GM23248 (cell line): ENCODE results near the gene P4HA2. TPM values are rescaled to one million over a fixed set of nuclear protein-coding genes. Genes with fewer than 3 reads are reported as not detected.

Source experiments
- DNase-seq: peaks from one replicate; pipeline ENCODE4 v3.0.0-alpha.2; 2015
- H2AFZ ChIP-seq: fragments of 200-600 bp; sonication (generic); 2 replicates; pipeline ENCODE4 v1.6.1; 2016; ENCODE audit warnings: antibody characterized with exemption
- H3F3A ChIP-seq: fragments of 200-600 bp; sonication (generic); 2 replicates; pipeline ENCODE4 v1.6.1; 2016; ENCODE audit warnings: mild to moderate bottlenecking, antibody characterized with exemption, mixed run types; ENCODE audit not compliant: insufficient read depth
- H3K27ac ChIP-seq: fragments of 200-600 bp; sonication (generic); 2 replicates; pipeline ENCODE4 v1.5.1; 2016; ENCODE audit warnings: mild to moderate bottlenecking
- H3K27me3 ChIP-seq: fragments of 200-600 bp; sonication (generic); replicated peaks from 2 replicates; pipeline ENCODE4 v1.6.1; 2016; ENCODE audit warnings: mild to moderate bottlenecking; ENCODE audit not compliant: insufficient read depth
- H3K36me3 ChIP-seq: fragments of 200-600 bp; sonication (generic); 2 replicates; pipeline ENCODE4 v1.6.1; 2016; ENCODE audit warnings: low read depth, mild to moderate bottlenecking
- H3K4me1 ChIP-seq: fragments of 200-600 bp; sonication (generic); 2 replicates; pipeline ENCODE4 v1.6.1; 2016; ENCODE audit warnings: mild to moderate bottlenecking; ENCODE audit not compliant: insufficient read depth
- H3K4me2 ChIP-seq: fragments of 200-600 bp; sonication (generic); one replicate; pipeline ENCODE4 v1.6.1; 2016; ENCODE audit warnings: mild to moderate bottlenecking; ENCODE audit not compliant: unreplicated experiment
- H3K4me3 ChIP-seq: fragments of 200-600 bp; sonication (generic); 2 replicates; pipeline ENCODE4 v1.5.1; 2016; ENCODE audit warnings: mild to moderate bottlenecking
- H3K79me2 ChIP-seq: fragments of 200-600 bp; sonication (generic); 2 replicates; pipeline ENCODE4 v1.6.1; 2016; ENCODE audit warnings: mild to moderate bottlenecking; ENCODE audit not compliant: insufficient read depth
- H3K9ac ChIP-seq: fragments of 200-600 bp; sonication (generic); 2 replicates; pipeline ENCODE4 v1.6.1; 2016; ENCODE audit warnings: mild to moderate bottlenecking
- H3K9me2 ChIP-seq: fragments of 200-600 bp; sonication (generic); 2 replicates; pipeline ENCODE4 v1.6.1; 2016; ENCODE audit warnings: mixed run types, mild to moderate bottlenecking, moderate library complexity; ENCODE audit not compliant: insufficient read depth
- H3K9me3 ChIP-seq: fragments of 200-600 bp; sonication (generic); one replicate; pipeline ENCODE4 v1.6.1; 2017; ENCODE audit warnings: low read depth
- H4K20me1 ChIP-seq: fragments of 200-600 bp; sonication (generic); 2 replicates; pipeline ENCODE4 v1.6.0; 2016; ENCODE audit not compliant: insufficient read depth
- EZH2 ChIP-seq: fragments of 200-600 bp; sonication (generic); IDR thresholded peaks from 2 replicates; pipeline ENCODE4 v1.6.1; 2018; ENCODE audit warnings: antibody characterized with exemption, mild to moderate bottlenecking; ENCODE audit not compliant: insufficient read depth, poor library complexity, severe bottlenecking
- EZH2phosphoT487 ChIP-seq: fragments of 200-600 bp; sonication (generic); IDR thresholded peaks from 2 replicates; pipeline ENCODE4 v1.6.1; 2018; ENCODE audit warnings: antibody characterized with exemption, moderate library complexity, mild to moderate bottlenecking, low read depth; ENCODE audit not compliant: insufficient read depth
- WGBS, 2 experiments: methylation state at CpG; one replicate each; pipeline ENCODE4 v1.1.6; 2015 to 2017; ENCODE audit warnings: low lambda C conversion rate in 2 of 2, low coverage in 1 of 2; ENCODE audit errors: missing lambda C conversion rate in 2 of 2; 5-methylcytosine and 5-hydroxymethylcytosine counted together
- in situ Hi-C: fragments of 300-500 bp; cut with MboI; formaldehyde crosslinking; loops from 2 replicates; pipeline ENCODE4 v1.15.0; 2020
- polyA plus RNA-seq: library from polyadenylated mRNA; unstranded; fragments of >200 nt; fragmentation: Nextera tagmentation; extraction: Ambion mirVana; gene quantifications from 2 replicates; pipeline ENCODE4 v1.2.1, GENCODE V29; 2016
- total RNA-seq: library from RNA; depleted of rRNA; stranded (reverse); fragments of >200 nt; shearing (Covaris generic); gene quantifications from 2 replicates; pipeline ENCODE4 v1.2.3, GENCODE V29; 2014

Gene P4HA2
- total and polyA plus RNA-seq, 2 experiments from 2014 or later: 337 to 353 TPM

- in situ Hi-C loops: no loop called here
- WGBS, 2 experiments: 53 to 71% methylated on average over 1 of the region's 1 CpG
- DNase-seq: no peak
Measured at GRCh38 chr5:132238901-132239500, 11.3 kb upstream of the P4HA2 start.

GRCh38 chr5:132238169-132238744, 10.6 kb upstream of the P4HA2 start:
- DNase-seq: peak; percentile 74
- no peak overlapping the region for H2AFZ ChIP-seq
- no peaks in the 10 kb centered on the region for H3K36me3 ChIP-seq
- H3K4me2 ChIP-seq: no peak overlapping the region
- H3K4me1 ChIP-seq: no peaks in the 10 kb centered on the region
- no peak overlapping the region for H3K27ac ChIP-seq
- H3K27me3 ChIP-seq: no peaks in the 10 kb centered on the region
- H3K9me3 ChIP-seq: no peaks in the 10 kb centered on the region
- no peaks in the 10 kb centered on the region for H4K20me1 ChIP-seq
- no peak overlapping the region for H3K4me3 ChIP-seq
- H3K9me2 ChIP-seq: no peaks in the 10 kb centered on the region
- H3F3A ChIP-seq: 0 out of 2 replicates have a peak, but pooled peaks cover 10% of the 10 kb centered on the region
- H3K79me2 ChIP-seq: no peaks in the 10 kb centered on the region
- no peak overlapping the region for H3K9ac ChIP-seq
- in situ Hi-C loops: no loop called here
- TF ChIP-seq EZH2: no peak
- no peak for TF ChIP-seq EZH2phosphoT487
- 0% methylated on average over 1 of the region's 1 CpG for WGBS, 2 experiments

More at GRCh38 chr5:132238901-132239500, 11.3 kb upstream of the P4HA2 start:
- TF ChIP-seq EZH2phosphoT487: no peak
- TF ChIP-seq EZH2: no peak
- Histone ChIP-seq H3K9me3 (no peaks in the 10 kb centered on the region), H3K4me2 (no peak overlapping the region), H3K9ac (no peak overlapping the region), H3K27me3 (no peaks in the 10 kb centered on the region), H3K4me3 (no peak overlapping the region), H4K20me1 (no peaks in the 10 kb centered on the region), H3K79me2 (no peaks in the 10 kb centered on the region), H3F3A (0 out of 2 replicates have a peak, but pooled peaks cover 10% of the 10 kb centered on the region), H3K4me1 (no peaks in the 10 kb centered on the region), H3K27ac (no peak overlapping the region), H3K9me2 (no peaks in the 10 kb centered on the region), H2AFZ (no peak overlapping the region), H3K36me3 (no peaks in the 10 kb centered on the region)

GRCh38 chr5:132237670-132238069, 10.0 kb upstream of the P4HA2 start:
- no peak overlapping the region for H3K9ac ChIP-seq
- no peaks in the 10 kb centered on the region for H3K79me2 ChIP-seq
- H3K27ac ChIP-seq: peak overlapping the region; percentile 17; the same call in 1 of the 2 replicates
- H4K20me1 ChIP-seq: no peaks in the 10 kb centered on the region
- H3K4me1 ChIP-seq: no peaks in the 10 kb centered on the region
- H3K27me3 ChIP-seq: no peaks in the 10 kb centered on the region
- H3K9me2 ChIP-seq: no peaks in the 10 kb centered on the region
- H3K4me2 ChIP-seq: no peak overlapping the region
- WGBS, 2 experiments: 88 to 96% methylated on average over 4 of the region's 4 CpGs
- no peak for DNase-seq
- in situ Hi-C loops: no loop called here
- H2AFZ ChIP-seq: no peak overlapping the region
- no peak for TF ChIP-seq EZH2phosphoT487
- H3K4me3 ChIP-seq: no peak overlapping the region
- 0 out of 2 replicates have a peak, but pooled peaks cover 10% of the 10 kb centered on the region for H3F3A ChIP-seq
- no peaks in the 10 kb centered on the region for H3K36me3 ChIP-seq
- H3K9me3 ChIP-seq: no peaks in the 10 kb centered on the region

- no peaks in the 10 kb centered on the region for H3K27me3 ChIP-seq
- no peak for TF ChIP-seq EZH2phosphoT487
- TF ChIP-seq EZH2: no peak
- H3K9ac ChIP-seq: no peak overlapping the region
- H4K20me1 ChIP-seq: no peaks in the 10 kb centered on the region
- H3K4me3 ChIP-seq: no peak overlapping the region
- H3F3A ChIP-seq: 0 out of 2 replicates have a peak, but pooled peaks cover 10% of the 10 kb centered on the region
- no peaks in the 10 kb centered on the region for H3K9me2 ChIP-seq
- H3K36me3 ChIP-seq: no peaks in the 10 kb centered on the region
- H2AFZ ChIP-seq: no peak overlapping the region
- no peaks in the 10 kb centered on the region for H3K4me1 ChIP-seq
- H3K4me2 ChIP-seq: no peak overlapping the region
- DNase-seq: peak; percentile 49
- H3K79me2 ChIP-seq: no peaks in the 10 kb centered on the region
- H3K9me3 ChIP-seq: no peaks in the 10 kb centered on the region
- 22 to 60% methylated on average over 1 of the region's 1 CpG for WGBS, 2 experiments
- peak overlapping the region; percentile 17; the same call in 1 of the 2 replicates for H3K27ac ChIP-seq
- in situ Hi-C loops: no loop called here
Measured at GRCh38 chr5:132237141-132237540, 9.5 kb upstream of the P4HA2 start.
